Suprapubic skin (tissue), 4 donors: Measurements from ENCODE around the gene MPC2. TPM values are rescaled to one million over a fixed set of nuclear protein-coding genes. Genes with fewer than 3 reads are reported as not detected.

Experiments
- DNase-seq, 2 donors: peaks; one replicate each; pipeline ENCODE4 v3.0.0-alpha.2; 2019; ENCODE audit warnings: low spot score in 2 of 2
- H3K27ac ChIP-seq: fragments of 200-600 bp; sonication (generic); one replicate; pipeline ENCODE4 v1.5.1; 2019
- H3K27me3 ChIP-seq: fragments of 200-600 bp; sonication (generic); one replicate; pipeline ENCODE4 v1.5.1; 2019
- H3K36me3 ChIP-seq: fragments of 200-600 bp; sonication (generic); one replicate; pipeline ENCODE4 v1.5.1; 2019
- H3K4me1 ChIP-seq: fragments of 200-600 bp; sonication (generic); one replicate; pipeline ENCODE4 v1.5.1; 2019
- H3K4me3 ChIP-seq: fragments of 200-600 bp; sonication (generic); one replicate; pipeline ENCODE4 v1.5.1; 2019; ENCODE audit warnings: mild to moderate bottlenecking
- H3K9me3 ChIP-seq: fragments of 200-600 bp; sonication (generic); one replicate; pipeline ENCODE4 v1.5.1; 2019
- CTCF ChIP-seq, 2 donors: fragments of 200-600 bp in 1 of 2; fragments of 450-650 bp in 1 of 2; sonication (generic) in 1 of 2; IDR thresholded peaks; one replicate each; pipeline ENCODE4 v1.5.1; 2016 to 2019; ENCODE audit warnings: antibody characterized with exemption in 2 of 2, mild to moderate bottlenecking in 1 of 2, moderate library complexity in 1 of 2
- EP300 ChIP-seq: sonication (generic); formaldehyde crosslinking; IDR thresholded peaks from one replicate; pipeline ENCODE4 v1.6.1; 2017; ENCODE audit warnings: antibody characterized with exemption
- POLR2A ChIP-seq, 2 donors: fragments of 450-650 bp; IDR thresholded peaks; one replicate each; pipeline ENCODE4 v1.6.1; 2017; ENCODE audit warnings: antibody characterized with exemption in 2 of 2, mild to moderate bottlenecking in 2 of 2, moderate library complexity in 2 of 2
- POLR2AphosphoS5 ChIP-seq, 3 donors: sonication (generic); formaldehyde crosslinking; IDR thresholded peaks; one replicate each; pipeline ENCODE4 v1.6.1; 2017; ENCODE audit warnings: antibody characterized with exemption in 3 of 3
- WGBS: methylation state at CpG from one replicate; pipeline ENCODE4 v1.1.5; 2018; 5-methylcytosine and 5-hydroxymethylcytosine counted together
- total RNA-seq, 4 donors: library from RNA; depleted of rRNA; stranded (reverse); fragments of >200 nt; gene quantifications; one replicate each; pipeline ENCODE4 v1.1.0, GENCODE V29; 2016

Gene MPC2
- total RNA-seq, 4 donors from 2014 or later, result 16.5 to 47.3 (median 34.4) TPM

DNA sequence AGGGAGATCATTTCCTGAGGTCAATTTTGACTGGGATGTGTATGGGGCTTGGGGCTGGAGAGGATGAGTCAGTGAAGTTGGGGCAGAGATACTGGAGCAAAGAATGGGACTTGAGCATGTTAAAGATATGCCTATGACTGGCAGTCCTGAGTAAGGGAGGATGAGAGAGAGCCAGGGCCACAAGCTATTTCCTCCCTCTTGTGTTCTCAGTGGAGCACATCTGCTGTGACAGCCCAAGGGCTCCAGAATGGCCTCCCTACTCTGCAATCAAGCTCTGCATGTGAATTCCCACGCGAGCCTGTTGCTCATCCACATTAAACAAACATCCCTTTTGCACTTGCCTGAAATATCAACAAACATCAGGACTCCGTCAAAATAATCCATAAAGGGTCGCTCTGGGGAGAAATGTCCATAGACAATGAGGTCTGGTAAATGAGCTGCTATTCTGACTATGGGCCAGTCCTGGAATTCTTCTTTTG, 32.2 kb downstream of the MPC2 start:
- 80% methylated on average over 4 of the region's 4 CpGs for WGBS
- TF ChIP-seq POLR2A (IDR thresholded peaks at IDR 0.05) (no peak), EP300 (no peak), CTCF (IDR thresholded peaks at IDR 0.05) (no peak), POLR2AphosphoS5 (IDR thresholded peaks at IDR 0.05) (no peak)
- Histone ChIP-seq H3K4me1 (peaks cover under 1% of the 10 kb centered on the region), H3K4me3 (no peak overlapping the region), H3K27ac (no peak overlapping the region), H3K9me3 (no peaks in the 10 kb centered on the region), H3K36me3 (no peaks in the 10 kb centered on the region), H3K27me3 (no peaks in the 10 kb centered on the region)
- DNase-seq, result no peak

DNA sequence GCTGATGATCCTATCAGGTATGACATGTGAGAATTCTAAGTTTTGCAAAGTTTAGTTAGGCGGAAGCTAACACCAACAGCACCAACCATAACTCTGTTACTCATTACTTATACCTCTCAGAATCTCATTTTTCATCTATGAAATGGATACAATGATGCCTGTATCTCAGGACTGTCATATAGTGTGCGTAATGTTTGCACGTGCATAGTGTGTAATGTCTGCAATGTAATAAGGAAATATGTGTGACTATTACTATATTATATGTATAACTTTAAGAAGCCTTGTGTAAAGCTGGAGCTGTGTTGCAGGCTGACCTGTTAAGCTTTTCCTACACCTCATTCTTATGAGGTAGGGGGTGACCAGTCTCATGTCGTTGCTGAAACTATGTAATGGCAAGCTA, 36.0 kb downstream of the MPC2 start:
- Histone ChIP-seq H3K4me3 (no peak overlapping the region), H3K4me1 (peaks cover 6% of the 10 kb centered on the region), H3K9me3 (no peaks in the 10 kb centered on the region), H3K36me3 (no peaks in the 10 kb centered on the region), H3K27ac (no peak overlapping the region), H3K27me3 (no peaks in the 10 kb centered on the region)
- WGBS, result 93% methylated on average over 4 of the region's 4 CpGs
- no peak for DNase-seq
- no peak for TF ChIP-seq POLR2A (IDR thresholded peaks at IDR 0.05)
- TF ChIP-seq POLR2AphosphoS5 (IDR thresholded peaks at IDR 0.05), result no peak
- no peak for TF ChIP-seq CTCF (IDR thresholded peaks at IDR 0.05)
- no peak for TF ChIP-seq EP300

DNA sequence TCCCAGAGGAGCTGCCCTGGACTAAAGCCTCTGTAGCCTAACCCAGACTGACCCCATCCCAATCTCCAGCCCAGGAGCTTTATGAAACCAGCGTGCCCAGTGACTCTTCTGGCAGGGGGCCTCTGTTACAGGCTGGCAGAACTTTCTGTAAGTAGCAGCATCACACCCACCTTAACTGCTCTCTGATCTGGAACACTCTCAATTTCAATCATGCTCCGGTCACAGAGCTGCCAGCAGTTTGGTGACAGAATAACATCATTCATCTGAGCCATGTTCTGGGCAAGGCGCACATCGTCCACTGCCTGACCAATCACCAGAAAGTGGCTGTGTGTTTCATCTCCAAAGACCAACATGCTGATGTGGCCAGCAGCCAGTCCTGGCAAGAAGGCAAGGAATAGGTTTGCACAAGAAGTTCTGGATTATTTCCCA, 37.6 kb downstream of the MPC2 start:
- Histone ChIP-seq H3K27ac (no peak overlapping the region), H3K36me3 (no peaks in the 10 kb centered on the region), H3K27me3 (no peaks in the 10 kb centered on the region), H3K9me3 (no peaks in the 10 kb centered on the region), H3K4me1 (peaks cover 6% of the 10 kb centered on the region), H3K4me3 (no peak overlapping the region)
- WGBS, result 42% methylated on average over 4 of the region's 4 CpGs
- DNase-seq, result peak in 1 of 2 donors; percentile 68
- TF ChIP-seq EP300, result no peak
- TF ChIP-seq POLR2AphosphoS5 (IDR thresholded peaks at IDR 0.05), result no peak
- TF ChIP-seq POLR2A (IDR thresholded peaks at IDR 0.05), result no peak
- TF ChIP-seq CTCF (IDR thresholded peaks at IDR 0.05), result no peak

- no peak for DNase-seq
- no peak overlapping the region for H3K27ac ChIP-seq
- 95% methylated on average over 9 of the region's 9 CpGs for WGBS
Observed at GRCh38 chr1:167898578-167899222, 38.2 kb downstream of the MPC2 start.

More at GRCh38 chr1:167898578-167899222, 38.2 kb downstream of the MPC2 start:
- Histone ChIP-seq H3K4me1 (peaks cover 6% of the 10 kb centered on the region), H3K9me3 (no peaks in the 10 kb centered on the region), H3K36me3 (no peaks in the 10 kb centered on the region), H3K4me3 (no peak overlapping the region), H3K27me3 (no peaks in the 10 kb centered on the region)
- no peak for TF ChIP-seq POLR2AphosphoS5 (IDR thresholded peaks at IDR 0.05)
- TF ChIP-seq CTCF (IDR thresholded peaks at IDR 0.05), result no peak
- TF ChIP-seq EP300, result no peak
- TF ChIP-seq POLR2A (IDR thresholded peaks at IDR 0.05), result no peak
